PC-3 (cell line): ENCODE measurements around the gene CHRM4. TPM values are rescaled to one million over a fixed set of nuclear protein-coding genes. Genes with fewer than 3 reads are reported as not detected.

ENCODE experiments used
- ATAC-seq: fragments of 200-7000 bp; cut with Tn5 transposase; 2 replicates; pipeline ENCODE4 v1.9.1; 2020; ENCODE audit warnings: mild to moderate bottlenecking, moderate library complexity
- BruUV-seq: library from RNA; stranded (reverse); fragments of 400-500 nt; replicated peaks from 2 replicates; lab custom pipeline; 2021; lab: Mats Ljungman, UMichigan
- CTCF ChIA-PET: fragments of 300-600 bp; sonication (Branson Sonifier 250); formaldehyde crosslinking; loops from one replicate; lab custom pipeline; 2022; ENCODE audit warnings: antibody characterized with exemption; lab: Charles Lee
- POLR2A ChIA-PET: fragments of 300-600 bp; sonication (Branson Sonifier 250); formaldehyde crosslinking; loops from one replicate; lab custom pipeline; 2022; ENCODE audit warnings: antibody characterized with exemption; ENCODE audit not compliant: unreplicated experiment; lab: Charles Lee
- DNase-seq: peaks from one replicate; pipeline ENCODE4 v3.0.0-alpha.2; 2015
- H2AFZ ChIP-seq: fragments of 300-600 bp; sonication (generic); 2 replicates; pipeline ENCODE4 v1.6.0; 2016; ENCODE audit warnings: antibody characterized with exemption, low read length
- H3F3A ChIP-seq: fragments of 300-600 bp; sonication (generic); one replicate; pipeline ENCODE4 v1.6.0; 2017; ENCODE audit warnings: antibody characterized with exemption, low read length, control low read depth, mild to moderate bottlenecking; ENCODE audit not compliant: unreplicated experiment
- H3K27ac ChIP-seq: fragments of 300-600 bp; sonication (generic); 2 replicates; pipeline ENCODE4 v1.5.1; 2016; ENCODE audit warnings: mild to moderate bottlenecking, low read length
- H3K27me3 ChIP-seq: fragments of 300-600 bp; sonication (generic); 2 replicates; pipeline ENCODE4 v1.6.1; 2016; ENCODE audit warnings: low read length, mixed read lengths
- H3K36me3 ChIP-seq: fragments of 300-600 bp; sonication (generic); 2 replicates; pipeline ENCODE4 v1.6.1; 2016; ENCODE audit warnings: low read depth, mixed run types, low read length, mixed read lengths
- H3K4me1 ChIP-seq: fragments of 300-600 bp; sonication (generic); 2 replicates; pipeline ENCODE4 v1.5.1; 2016; ENCODE audit warnings: low read length; ENCODE audit not compliant: insufficient read depth
- H3K4me2 ChIP-seq: fragments of 300-600 bp; sonication (generic); 2 replicates; pipeline ENCODE4 v1.6.0; 2016; ENCODE audit warnings: low read length
- H3K4me3 ChIP-seq: fragments of 300-600 bp; sonication (generic); 2 replicates; pipeline ENCODE4 v1.5.1; 2016; ENCODE audit warnings: mild to moderate bottlenecking, low read length, mixed read lengths
- H3K79me2 ChIP-seq: fragments of 300-600 bp; sonication (generic); 2 replicates; pipeline ENCODE4 v1.6.1; 2017; ENCODE audit warnings: low read length, mixed read lengths
- H3K9ac ChIP-seq: fragments of 300-600 bp; sonication (generic); 2 replicates; pipeline ENCODE4 v1.6.0; 2016; ENCODE audit warnings: mild to moderate bottlenecking, low read length
- H3K9me2 ChIP-seq: fragments of 300-600 bp; sonication (generic); replicated peaks from 2 replicates; pipeline ENCODE4 v1.6.1; 2016; ENCODE audit warnings: mixed run types, low read length, mixed read lengths
- H3K9me3 ChIP-seq: fragments of 300-600 bp; sonication (generic); 2 replicates; pipeline ENCODE4 v1.6.1; 2016; ENCODE audit warnings: low read length, mixed read lengths
- H4K20me1 ChIP-seq: fragments of 300-600 bp; sonication (generic); 2 replicates; pipeline ENCODE4 v1.6.1; 2016; ENCODE audit warnings: low read length, mixed read lengths
- EZH2 ChIP-seq: fragments of 300-600 bp; sonication (generic); IDR thresholded peaks from one replicate; pipeline ENCODE4 v1.6.1; 2017; ENCODE audit warnings: antibody characterized with exemption, mild to moderate bottlenecking, low read length; ENCODE audit not compliant: unreplicated experiment
- EZH2phosphoT487 ChIP-seq: fragments of 300-600 bp; sonication (generic); IDR thresholded peaks from 2 replicates; pipeline ENCODE4 v1.6.1; 2018; ENCODE audit warnings: mild to moderate bottlenecking, antibody characterized with exemption, low read length, borderline replicate concordance
- intact Hi-C: fragments of 100-400 bp; cut with micrococcal nuclease; formaldehyde crosslinking; loops from 2 replicates; pipeline ENCODE4 v1.9.0; 2023
- total RNA-seq: library from RNA; depleted of rRNA; stranded (reverse); fragments of >200 nt; gene quantifications from 2 replicates; pipeline ENCODE4 v1.2.3, GENCODE V29; 2014
- TF ChIP-seq, protein P1 (sequence below): fragments of 300-600 bp; sonication (generic); conservative IDR thresholded peaks from 2 replicates; pipeline ENCODE4 v1.5.1; 2017; ENCODE audit warnings: antibody characterized with exemption, low read depth, mild to moderate bottlenecking, low read length

The CHRM4 gene
- total RNA-seq, 1 experiment from 2014 or later: not detected

DNA sequence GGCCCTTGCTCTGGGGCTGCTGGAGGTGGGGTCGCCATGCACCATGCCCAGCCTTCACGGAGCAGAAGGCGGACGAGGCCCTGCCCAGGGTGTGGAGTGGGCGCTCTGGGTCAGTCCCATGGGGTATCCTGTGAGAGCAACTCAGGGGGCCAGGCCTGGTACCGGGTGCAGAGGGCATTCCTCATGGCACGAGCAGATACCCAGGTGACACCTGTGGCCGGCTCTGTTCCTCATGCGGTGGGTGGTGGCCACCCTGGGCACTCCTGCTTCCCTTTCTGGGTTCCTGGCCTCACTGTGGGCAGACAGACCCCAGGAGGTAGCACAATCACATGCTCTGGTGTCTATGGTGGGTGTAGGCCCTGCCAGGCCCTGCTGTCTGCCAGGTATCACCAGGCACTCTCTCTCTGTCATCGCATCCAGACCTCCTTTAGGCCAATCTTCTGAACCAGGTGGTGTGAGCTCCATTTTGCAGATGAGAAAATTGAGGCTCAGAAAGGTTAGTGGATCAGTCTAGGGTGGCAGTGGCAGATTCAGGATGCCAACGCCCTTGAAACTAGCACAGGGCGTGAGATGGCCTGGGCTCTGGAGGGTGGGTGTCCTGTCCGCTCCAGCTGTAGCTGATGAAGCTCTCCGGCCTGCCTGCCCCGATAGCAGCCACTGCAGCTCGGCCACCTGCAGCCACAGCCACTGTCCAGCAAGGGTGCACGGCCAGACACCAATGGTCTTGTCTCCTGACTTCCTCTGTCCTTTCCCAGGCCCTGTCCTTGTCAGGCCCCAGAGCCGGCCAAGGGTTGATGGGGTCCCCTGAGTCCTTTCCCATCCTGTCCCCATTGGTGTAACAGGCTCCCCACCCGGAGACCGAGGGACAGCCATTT is 29.2 kb downstream of the CHRM4 start:
- Histone ChIP-seq H3K79me2 (peaks cover 27% of the 10 kb centered on the region), H3K9ac (peak overlapping the region; percentile 85), H3K27me3 (no peaks in the 10 kb centered on the region), H3K27ac (peak overlapping the region; percentile 97), H3K4me2 (peak overlapping the region; percentile 84), H2AFZ (peak overlapping the region; percentile 59; the same call in 1 of the 2 replicates), H3K36me3 (no peaks in the 10 kb centered on the region), H3K9me3 (no peaks in the 10 kb centered on the region), H3K4me1 (peaks cover 26% of the 10 kb centered on the region), H3K9me2 (no peaks in the 10 kb centered on the region), H3F3A (no peaks in the 10 kb centered on the region), H3K4me3 (no peak overlapping the region), H4K20me1 (no peaks in the 10 kb centered on the region)
- POLR2A ChIA-PET: no interaction called here
- no peak for ATAC-seq
- BruUV-seq: TSS peak; percentile 57
- TF ChIP-seq, protein P1, sequence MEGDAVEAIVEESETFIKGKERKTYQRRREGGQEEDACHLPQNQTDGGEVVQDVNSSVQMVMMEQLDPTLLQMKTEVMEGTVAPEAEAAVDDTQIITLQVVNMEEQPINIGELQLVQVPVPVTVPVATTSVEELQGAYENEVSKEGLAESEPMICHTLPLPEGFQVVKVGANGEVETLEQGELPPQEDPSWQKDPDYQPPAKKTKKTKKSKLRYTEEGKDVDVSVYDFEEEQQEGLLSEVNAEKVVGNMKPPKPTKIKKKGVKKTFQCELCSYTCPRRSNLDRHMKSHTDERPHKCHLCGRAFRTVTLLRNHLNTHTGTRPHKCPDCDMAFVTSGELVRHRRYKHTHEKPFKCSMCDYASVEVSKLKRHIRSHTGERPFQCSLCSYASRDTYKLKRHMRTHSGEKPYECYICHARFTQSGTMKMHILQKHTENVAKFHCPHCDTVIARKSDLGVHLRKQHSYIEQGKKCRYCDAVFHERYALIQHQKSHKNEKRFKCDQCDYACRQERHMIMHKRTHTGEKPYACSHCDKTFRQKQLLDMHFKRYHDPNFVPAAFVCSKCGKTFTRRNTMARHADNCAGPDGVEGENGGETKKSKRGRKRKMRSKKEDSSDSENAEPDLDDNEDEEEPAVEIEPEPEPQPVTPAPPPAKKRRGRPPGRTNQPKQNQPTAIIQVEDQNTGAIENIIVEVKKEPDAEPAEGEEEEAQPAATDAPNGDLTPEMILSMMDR: no peak
- no peak for TF ChIP-seq EZH2
- TF ChIP-seq EZH2phosphoT487: no peak
- DNase-seq: no peak
- CTCF ChIA-PET: no interaction called here
- intact Hi-C loops: loop anchor here (2.0 kb wide), 1 partner anchor 14 kb away; no protein-coding TSS in a partner anchor

DNA sequence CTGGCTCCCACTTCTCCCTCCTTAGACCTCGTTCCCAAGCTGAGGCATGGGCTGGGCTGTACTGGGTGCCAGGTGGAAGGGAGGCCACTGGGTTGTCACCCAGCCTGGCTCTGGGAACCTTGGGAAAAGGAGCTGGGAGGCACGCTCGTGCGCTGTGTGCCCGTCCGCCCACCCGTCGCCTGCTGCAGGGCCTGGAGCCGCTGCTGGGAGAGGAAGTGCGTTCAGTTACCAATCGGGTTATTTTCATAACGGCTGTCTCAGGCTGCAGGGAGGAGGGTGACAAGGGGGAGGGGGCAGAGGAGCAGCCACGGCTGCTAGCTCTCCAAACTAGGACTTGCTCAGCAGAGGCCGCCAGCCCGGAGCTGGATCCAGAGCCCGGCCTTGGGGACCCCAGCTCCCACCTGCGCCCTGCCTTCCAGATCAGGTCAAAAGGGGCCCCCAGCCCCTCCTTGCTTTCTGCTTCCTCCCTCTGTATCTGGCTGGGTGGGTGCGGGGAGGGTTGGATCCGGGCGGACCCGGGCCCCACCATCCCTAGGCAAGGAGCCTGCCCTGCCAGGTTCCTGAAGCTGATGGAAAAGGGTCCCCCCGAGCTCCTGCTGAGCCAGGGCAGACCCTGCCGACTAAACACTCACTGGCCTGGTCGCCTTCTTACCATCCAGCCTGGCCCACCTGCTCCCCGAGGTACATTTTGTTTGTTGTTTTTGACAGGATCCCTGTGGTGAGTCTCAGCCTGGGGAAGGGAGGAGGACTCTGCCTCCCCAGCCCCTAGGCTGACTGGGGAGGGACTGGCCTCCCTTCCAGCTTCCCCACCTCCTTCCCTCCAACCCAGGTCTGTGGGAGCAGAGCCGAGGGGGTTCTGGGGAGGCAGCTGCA is 30.1 kb downstream of the CHRM4 start:
- Histone ChIP-seq H3K27me3 (no peaks in the 10 kb centered on the region), H3K4me2 (no peak overlapping the region), H3K4me3 (no peak overlapping the region), H3K79me2 (peaks cover 35% of the 10 kb centered on the region), H3F3A (no peaks in the 10 kb centered on the region), H2AFZ (no peak overlapping the region), H3K4me1 (peaks cover 26% of the 10 kb centered on the region), H3K9ac (no peak overlapping the region), H3K9me3 (no peaks in the 10 kb centered on the region), H3K36me3 (no peaks in the 10 kb centered on the region), H3K27ac (no peak overlapping the region), H3K9me2 (no peaks in the 10 kb centered on the region), H4K20me1 (no peaks in the 10 kb centered on the region)
- BruUV-seq: no TSS peak
- POLR2A ChIA-PET: no interaction called here
- DNase-seq (no peak), ATAC-seq (no peak)
- no peak for TF ChIP-seq EZH2
- TF ChIP-seq, protein P1: no peak
- TF ChIP-seq EZH2phosphoT487: no peak
- intact Hi-C loops: loop anchor here (2.0 kb wide), 1 partner anchor 13 kb away; no protein-coding TSS in a partner anchor
- CTCF ChIA-PET: interaction anchor here (0.6 kb wide), 1 partner anchor 46 kb away, joined by 3 read pairs; no protein-coding TSS in a partner anchor
